A549 (cell line): ENCODE measurements around the gene HOXC6. TPM values are rescaled to one million over a fixed set of nuclear protein-coding genes. Genes with fewer than 3 reads are reported as not detected.

Experiments used
- ATAC-seq, 2 experiments: fragments of 200-7000 bp in 1 of 2; fragments of >200 bp in 1 of 2; cut with Nextera tagmentation in 1 of 2; cut with Tn5 transposase in 1 of 2; 3 replicates each; pipeline versions ENCODE4 v1.8.0 to v1.9.1; 2018 to 2020; ENCODE audit warnings: mild to moderate bottlenecking in 1 of 2, moderate library complexity in 1 of 2
- CTCF ChIA-PET: fragments of 300-600 bp; sonication (Branson Sonifier 250); formaldehyde crosslinking; extraction: SDS; loops from one replicate; lab custom pipeline; 2021; ENCODE audit warnings: antibody characterized with exemption, inconsistent platforms; lab: Yijun Ruan, JAX
- POLR2A ChIA-PET: fragments of 350-600 bp; formaldehyde crosslinking; extraction: SDS; loops from one replicate; lab custom pipeline; 2021; ENCODE audit warnings: antibody characterized with exemption, inconsistent platforms; lab: Yijun Ruan, JAX
- DNase-seq, 2 experiments: peaks; one replicate each; pipeline versions ENCODE4 v3.0.0 to v3.0.0-alpha.2; 2011 to 2016; ENCODE audit warnings: low read depth in 1 of 2, low spot score in 1 of 2
- FAIRE-seq: peaks from 2 replicates; lab custom pipeline; 2011; peaks lifted over from hg19 to GRCh38; lab: Jason Lieb, UNC
- H3K27ac ChIP-seq, 2 experiments: fragments of >200 bp; sonication (Bioruptor Twin); formaldehyde crosslinking; 3 replicates each; pipeline ENCODE4 v1.5.1; 2016 to 2017
- H3K4me1 ChIP-seq: fragments of >200 bp; sonication (Bioruptor Twin); formaldehyde crosslinking; 3 replicates; pipeline ENCODE4 v1.6.1; 2016
- H3K4me2 ChIP-seq: fragments of >200 bp; sonication (Bioruptor Twin); formaldehyde crosslinking; 3 replicates; pipeline ENCODE4 v1.6.1; 2016
- H3K4me3 ChIP-seq: fragments of >200 bp; sonication (Bioruptor Twin); formaldehyde crosslinking; 3 replicates; pipeline ENCODE4 v1.5.1; 2016
- H3K9me3 ChIP-seq: fragments of >200 bp; sonication (Bioruptor Twin); formaldehyde crosslinking; 3 replicates; pipeline ENCODE4 v1.6.1; 2016
- CEBPB ChIP-seq, 2 experiments: fragments of >200 bp in 1 of 2; sonication (Bioruptor Twin) in 1 of 2; formaldehyde crosslinking in 1 of 2; IDR thresholded peaks; 2 replicates each; pipeline ENCODE4 v1.6.1; 2012 to 2016
- CHD4 ChIP-seq: fragments of 200-600 bp; sonication (generic); IDR thresholded peaks from 2 replicates; pipeline ENCODE4 v1.6.1; 2016; ENCODE audit warnings: antibody characterized with exemption, mild to moderate bottlenecking, borderline replicate concordance
- E2F6 ChIP-seq: IDR thresholded peaks from 2 replicates; pipeline ENCODE4 v1.6.1; 2012; ENCODE audit warnings: low read depth, borderline replicate concordance
- EHF ChIP-seq: fragments of 250-450 bp; sonication (Bioruptor Pico); IDR thresholded peaks from 2 replicates; pipeline ENCODE4 v1.5.0; 2020; ENCODE audit warnings: mild to moderate bottlenecking
- EHMT2 ChIP-seq: fragments of 200-600 bp; sonication (generic); IDR thresholded peaks from 2 replicates; pipeline ENCODE4 v1.6.1; 2016; ENCODE audit warnings: antibody characterized with exemption, low read depth, mild to moderate bottlenecking, moderate library complexity
- EP300 ChIP-seq, 2 experiments: fragments of >200 bp; sonication (Bioruptor Twin); formaldehyde crosslinking; IDR thresholded peaks; 2 replicates in 1 of 2; 3 replicates in 1 of 2; pipeline ENCODE4 v1.6.1; 2016 to 2017
- ESRRA ChIP-seq: fragments of 150-350 bp; IDR thresholded peaks from 2 replicates; pipeline ENCODE4 v1.6.1; 2014; ENCODE audit warnings: mild to moderate bottlenecking, low read length, borderline replicate concordance
- FOXS1 ChIP-seq: fragments of 250-450 bp; sonication (Bioruptor Pico); IDR thresholded peaks from 2 replicates; pipeline ENCODE4 v1.5.0; 2020; ENCODE audit warnings: mild to moderate bottlenecking, moderate library complexity
- GATA3 ChIP-seq: IDR thresholded peaks from 2 replicates; pipeline ENCODE4 v1.6.1; 2012; ENCODE audit warnings: borderline replicate concordance
- HDAC2 ChIP-seq: fragments of 200-600 bp; sonication (generic); IDR thresholded peaks from 2 replicates; pipeline ENCODE4 v1.6.1; 2016
- HEYL ChIP-seq: fragments of 250-450 bp; sonication (Bioruptor Pico); IDR thresholded peaks from 2 replicates; pipeline ENCODE4 v1.8.0; 2021; ENCODE audit warnings: mild to moderate bottlenecking, moderate library complexity
- HMGXB4 ChIP-seq: fragments of 250-450 bp; sonication (Bioruptor Pico); IDR thresholded peaks from 2 replicates; pipeline ENCODE4 v1.5.0; 2021; ENCODE audit warnings: mild to moderate bottlenecking, moderate library complexity, borderline replicate concordance
- HOXA7 ChIP-seq: fragments of 250-450 bp; sonication (Bioruptor Pico); IDR thresholded peaks from 2 replicates; pipeline ENCODE4 v1.5.0; 2020; ENCODE audit warnings: mild to moderate bottlenecking, moderate library complexity
- HOXB5 ChIP-seq: fragments of 250-450 bp; sonication (Bioruptor Pico); IDR thresholded peaks from 2 replicates; pipeline ENCODE4 v1.5.0; 2020; ENCODE audit warnings: mild to moderate bottlenecking, moderate library complexity
- MAFK ChIP-seq: fragments of 450-650 bp; IDR thresholded peaks from 2 replicates; pipeline ENCODE4 v1.6.1; 2014; ENCODE audit not compliant: partially characterized antibody
- MAZ ChIP-seq: fragments of 150-350 bp; IDR thresholded peaks from 2 replicates; pipeline ENCODE4 v1.6.1; 2014; ENCODE audit warnings: antibody characterized with exemption, low read depth, low read length, borderline replicate concordance
- PHF8 ChIP-seq: fragments of 200-600 bp; sonication (generic); IDR thresholded peaks from 2 replicates; pipeline ENCODE4 v1.6.1; 2016; ENCODE audit warnings: low read depth, mild to moderate bottlenecking, antibody characterized with exemption, moderate library complexity, borderline replicate concordance
- USF2 ChIP-seq: fragments of 450-650 bp; IDR thresholded peaks from 2 replicates; pipeline ENCODE4 v1.6.1; 2014; ENCODE audit warnings: antibody characterized with exemption
- ZFP36 ChIP-seq: fragments of 450-650 bp; IDR thresholded peaks from 2 replicates; pipeline ENCODE4 v1.6.1; 2014; ENCODE audit warnings: borderline replicate concordance; ENCODE audit not compliant: partially characterized antibody
- ZNF302 ChIP-seq: fragments of 250-450 bp; sonication (Bioruptor Pico); IDR thresholded peaks from 2 replicates; pipeline ENCODE4 v1.9.0; 2021; ENCODE audit warnings: inconsistent platforms, mild to moderate bottlenecking, moderate library complexity
- WGBS: methylation state at CpG from one replicate; pipeline ENCODE4 v1.1.6; 2017; ENCODE audit errors: missing lambda C conversion rate; 5-methylcytosine and 5-hydroxymethylcytosine counted together
- polyA plus RNA-seq, 4 experiments: library from polyadenylated mRNA; depleted of rRNA in 3 of 4; stranded (reverse); fragments of >200 nt; fragmentation: RNase III in 1 of 4; extraction: RNeasy Plus Mini Kit Qiagen cat#74134 plus additional on column Dnase treatment in 1 of 4; gene quantifications; 2 replicates in 3 of 4; 3 replicates in 1 of 4; pipeline ENCODE4 v1.2.3, GENCODE V29; 2011 to 2017

The HOXC6 gene
- polyA plus RNA-seq, 2 of the 4 experiments (the other 2 are of a cell fraction), result 5.2 to 6.0 TPM

- no peak overlapping the region for H3K4me2 ChIP-seq
- TF ChIP-seq ZFP36 (no peak), CHD4 (no peak), GATA3 (no peak), E2F6 (no peak), EHMT2 (no peak), HDAC2 (no peak), MAFK (no peak), CEBPB (IDR thresholded peaks at IDR 0.05) (no peak), PHF8 (no peak), HOXB5 (CRISPR knock-in tag) (no peak)
- DNase-seq (no peak), FAIRE-seq (no peak), ATAC-seq (no peak)
- H3K27ac ChIP-seq, result peak overlapping the region in 1 of 2 experiments; percentile 20; a peak in 1 of 6 replicates
- ChIA-PET POLR2A (interaction anchor here (1.3 to 1.7 kb wide), 2 partner anchors 9 to 26 kb away, joined by 4 to 5 read pairs; partner anchors contain the start of gene HOXC9), CTCF (interaction anchor here (0.7 to 28.7 kb wide), 25 partner anchors 9 to 303 kb away, joined by 3 to 1074 read pairs (median 5); partner anchors contain the start of genes HOXC5, HOXC8, HOXC9 and SMUG1)
- WGBS, result 49% methylated on average over 8 of the region's 8 CpGs
- no peak overlapping the region for H3K4me3 ChIP-seq
- no peaks in the 10 kb centered on the region for H3K9me3 ChIP-seq
- H3K4me1 ChIP-seq, result peaks cover 22% of the 10 kb centered on the region
Measured at GRCh38 chr12:53991077-53991460, 37.2 kb upstream of the HOXC6 start.

- FAIRE-seq (no peak), DNase-seq (no peak)
- Histone ChIP-seq H3K4me3 (no peak overlapping the region), H3K9me3 (no peaks in the 10 kb centered on the region), H3K4me2 (no peak overlapping the region), H3K4me1 (peaks cover 22% of the 10 kb centered on the region), H3K27ac (no peak overlapping the region)
- CTCF ChIA-PET, result interaction anchor here (0.6 to 28.7 kb wide), 12 partner anchors 8 to 246 kb away, joined by 3 to 1074 read pairs (median 8); partner anchors contain the start of genes HOXC8, HOXC9 and SMUG1
- WGBS, result 85% methylated on average over 7 of the region's 7 CpGs
- POLR2A ChIA-PET, result interaction anchor here (0.8 to 1.7 kb wide), 2 partner anchors 8 to 25 kb away, joined by 3 to 5 read pairs; partner anchors contain the start of gene HOXC9
- no peak for TF ChIP-seq E2F6
- TF ChIP-seq EP300 (IDR thresholded peaks at IDR 0.05), result no peak
- no peak for TF ChIP-seq HOXA7 (CRISPR knock-in tag)
- no peak for TF ChIP-seq PHF8
- no peak for TF ChIP-seq ESRRA
- TF ChIP-seq EHF (CRISPR knock-in tag), result no peak
- TF ChIP-seq GATA3, result no peak
- TF ChIP-seq ZNF302, result no peak
- no peak for TF ChIP-seq MAZ
- TF ChIP-seq ZFP36, result no peak
- TF ChIP-seq FOXS1 (CRISPR knock-in tag), result no peak
- no peak for TF ChIP-seq USF2
- TF ChIP-seq HEYL (CRISPR knock-in tag), result no peak
- no peak for TF ChIP-seq HMGXB4 (CRISPR knock-in tag)
- TF ChIP-seq, all 56 proteins: peak for 0
- no peak for ATAC-seq
Measured at GRCh38 chr12:53992377-53992889, 35.8 kb upstream of the HOXC6 start.
